Fibroblast of the aortic adventitia (primary cell): ENCODE results near the gene ELOVL7. TPM values are rescaled to one million over a fixed set of nuclear protein-coding genes. Genes with fewer than 3 reads are reported as not detected.
"Not testable (repeated sequence)": the region's sequence is repeated elsewhere in the genome, so short reads cannot be mapped to it uniquely, and the experiment has no call there.

Experiments used
- DNase-seq: peaks from one replicate; pipeline ENCODE4 v3.0.0-alpha.2; 2010; ENCODE audit warnings: low read depth
- H3K4me3 ChIP-seq: 2 replicates; pipeline ENCODE4 v1.5.1; 2011; ENCODE audit warnings: low read depth, mild to moderate bottlenecking, control low read depth, low read length, moderate library complexity
- total RNA-seq: library from RNA; depleted of rRNA; stranded (reverse); fragments of >200 nt; gene quantifications from 2 replicates; pipeline ENCODE4 v1.2.3, GENCODE V29; 2012; ENCODE audit warnings: low replicate concordance
- TF ChIP-seq, protein P1 (sequence below): IDR thresholded peaks from 2 replicates; pipeline ENCODE4 v1.5.1; 2011; ENCODE audit warnings: mild to moderate bottlenecking, low read length, control low read depth, inconsistent platforms; ENCODE audit not compliant: insufficient read depth

ELOVL7 gene
- total RNA-seq, 1 donor = 0.18 TPM

DNA sequence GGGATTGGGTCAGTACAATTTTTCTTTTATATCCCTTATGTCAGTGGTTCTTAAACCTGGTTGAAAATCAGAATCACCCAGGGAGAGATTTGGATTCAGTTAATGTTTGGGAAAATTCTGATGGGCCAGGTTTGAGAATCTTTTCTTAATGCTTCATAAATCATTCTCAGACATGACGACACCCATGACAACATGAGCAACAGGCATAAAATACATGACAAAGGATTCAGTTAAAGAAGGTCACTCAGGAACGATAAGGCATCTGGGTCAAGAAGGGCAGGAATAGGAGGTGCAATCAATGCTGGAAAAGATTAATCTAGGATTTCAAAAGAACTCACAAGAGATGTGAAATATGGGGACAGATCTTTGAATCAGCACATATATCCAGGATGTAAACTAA is 41.8 kb downstream of the ELOVL7 start:
- TF ChIP-seq, protein P1, sequence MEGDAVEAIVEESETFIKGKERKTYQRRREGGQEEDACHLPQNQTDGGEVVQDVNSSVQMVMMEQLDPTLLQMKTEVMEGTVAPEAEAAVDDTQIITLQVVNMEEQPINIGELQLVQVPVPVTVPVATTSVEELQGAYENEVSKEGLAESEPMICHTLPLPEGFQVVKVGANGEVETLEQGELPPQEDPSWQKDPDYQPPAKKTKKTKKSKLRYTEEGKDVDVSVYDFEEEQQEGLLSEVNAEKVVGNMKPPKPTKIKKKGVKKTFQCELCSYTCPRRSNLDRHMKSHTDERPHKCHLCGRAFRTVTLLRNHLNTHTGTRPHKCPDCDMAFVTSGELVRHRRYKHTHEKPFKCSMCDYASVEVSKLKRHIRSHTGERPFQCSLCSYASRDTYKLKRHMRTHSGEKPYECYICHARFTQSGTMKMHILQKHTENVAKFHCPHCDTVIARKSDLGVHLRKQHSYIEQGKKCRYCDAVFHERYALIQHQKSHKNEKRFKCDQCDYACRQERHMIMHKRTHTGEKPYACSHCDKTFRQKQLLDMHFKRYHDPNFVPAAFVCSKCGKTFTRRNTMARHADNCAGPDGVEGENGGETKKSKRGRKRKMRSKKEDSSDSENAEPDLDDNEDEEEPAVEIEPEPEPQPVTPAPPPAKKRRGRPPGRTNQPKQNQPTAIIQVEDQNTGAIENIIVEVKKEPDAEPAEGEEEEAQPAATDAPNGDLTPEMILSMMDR = no peak
- no peak for DNase-seq
- H3K4me3 ChIP-seq = no peak overlapping the region

DNA sequence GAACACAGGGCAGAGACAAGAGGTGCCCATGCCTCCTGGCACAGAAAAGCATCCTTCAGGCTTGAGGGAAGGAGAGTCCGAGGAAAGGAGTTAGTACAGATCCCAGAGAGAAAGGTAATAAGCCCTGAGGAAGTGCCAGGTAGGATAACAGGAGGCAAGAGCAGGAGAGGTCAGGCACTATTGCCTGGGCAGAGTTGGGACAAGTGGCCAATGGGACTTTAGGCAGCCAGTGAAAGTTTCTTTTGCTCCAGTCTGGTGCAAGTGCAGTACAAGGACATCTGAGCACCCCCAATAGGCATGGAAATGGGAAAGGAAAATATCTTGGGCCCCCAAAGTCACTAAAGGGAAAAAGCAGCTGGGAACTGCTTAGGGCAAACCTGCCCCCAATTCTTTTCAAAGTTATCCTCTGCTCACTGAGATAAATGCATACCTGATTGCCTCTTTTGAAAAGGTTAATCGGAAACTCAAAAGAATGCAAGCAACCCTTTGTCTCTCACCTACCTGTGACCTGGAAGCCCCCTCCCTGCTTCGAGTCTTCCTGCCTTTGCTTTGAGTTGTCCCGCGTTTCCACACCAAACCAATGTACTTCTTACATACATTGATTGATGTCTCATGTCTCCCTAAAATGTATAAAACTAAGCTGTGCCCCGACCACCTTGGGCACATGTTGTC is 46.5 kb downstream of the ELOVL7 start:
- no peak overlapping the region for H3K4me3 ChIP-seq
- DNase-seq = no peak
- TF ChIP-seq, protein P1 = no peak

DNA sequence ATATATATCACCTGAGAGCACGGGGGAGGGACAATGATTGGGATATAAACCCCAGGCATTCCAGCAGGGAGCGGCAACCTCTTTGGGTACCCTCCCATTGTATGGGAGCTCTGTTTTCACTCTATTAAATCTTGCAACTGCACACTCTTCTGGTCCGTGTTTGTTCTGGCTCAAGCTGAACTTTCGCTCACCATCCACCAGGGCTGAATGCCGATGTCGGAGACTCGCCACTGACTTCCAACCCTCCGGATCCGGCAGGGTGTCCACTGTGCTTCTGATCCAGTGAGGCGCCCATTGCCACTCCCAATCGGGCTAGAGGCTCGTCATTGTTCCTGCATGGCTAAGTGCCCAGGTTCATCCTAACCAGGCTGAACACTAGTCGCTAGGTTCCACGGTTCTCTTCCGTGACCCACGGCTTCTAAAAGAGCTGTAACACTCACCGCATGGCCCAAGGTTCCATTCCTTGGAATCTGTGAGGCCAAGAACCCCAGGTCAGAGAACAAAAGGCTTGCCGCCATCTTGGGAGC is 48.6 kb downstream of the ELOVL7 start:
- H3K4me3 ChIP-seq, DNase-seq: not testable (repeated sequence)

DNA sequence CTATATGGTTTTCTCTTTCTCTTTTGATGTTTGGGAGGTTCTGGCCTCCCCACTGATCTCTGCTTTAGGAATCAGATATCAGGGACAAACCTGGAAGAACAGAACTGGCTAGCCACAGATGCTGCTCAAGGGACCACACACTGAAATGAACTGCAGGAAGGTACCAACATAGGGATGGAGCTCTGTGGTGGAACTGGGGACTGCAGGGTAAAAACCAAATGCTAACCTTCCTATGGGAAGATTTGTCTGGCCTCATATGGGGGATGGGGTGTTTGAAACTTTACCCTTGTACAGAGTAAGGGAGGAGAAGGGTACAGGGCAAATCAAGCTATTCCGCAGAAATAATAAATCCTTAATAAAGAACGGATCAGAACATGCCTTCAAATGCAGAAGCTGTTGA is 49.4 kb downstream of the ELOVL7 start:
- H3K4me3 ChIP-seq = no peak overlapping the region
- TF ChIP-seq, protein P1 = no peak
- DNase-seq = no peak

DNA sequence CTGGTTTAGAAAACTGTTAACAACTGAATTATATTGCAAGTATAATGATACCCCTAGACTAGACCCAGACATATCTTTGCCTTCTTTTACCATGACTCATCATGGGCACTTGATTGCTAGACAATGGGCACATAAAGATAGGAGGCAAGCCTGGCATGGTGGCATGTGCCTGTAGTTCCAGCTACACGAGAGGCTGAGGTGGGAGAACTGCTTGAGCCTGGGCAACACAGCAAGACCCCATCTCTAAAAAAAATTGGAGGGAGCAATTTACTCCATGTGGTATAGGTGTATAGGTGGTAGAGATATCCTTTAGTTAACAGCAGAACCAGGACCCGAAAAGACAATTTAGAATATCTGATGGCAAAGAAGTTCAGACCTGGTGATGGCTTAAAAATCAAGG is 51.6 kb downstream of the ELOVL7 start:
- no peak overlapping the region for H3K4me3 ChIP-seq
- TF ChIP-seq, protein P1 = no peak
- no peak for DNase-seq

DNA sequence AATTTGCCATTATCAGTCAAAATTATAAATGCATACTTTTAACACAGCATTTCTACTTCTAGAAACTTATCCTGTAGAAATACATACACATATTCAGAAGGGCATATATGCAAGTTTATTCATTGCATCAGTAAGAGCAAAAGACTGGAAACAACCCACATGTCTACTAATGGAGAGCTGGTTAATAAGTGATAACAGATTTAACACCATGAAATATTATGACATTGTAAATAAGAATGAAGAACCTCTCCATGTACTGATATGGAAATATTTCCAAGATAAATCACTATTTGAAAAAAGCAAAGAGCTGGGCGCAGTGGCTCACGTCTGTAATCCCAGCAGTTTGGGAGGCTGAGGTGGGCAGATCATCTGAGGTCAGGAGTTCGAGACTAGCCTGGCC is 54.5 kb downstream of the ELOVL7 start:
- no peak overlapping the region for H3K4me3 ChIP-seq
- TF ChIP-seq, protein P1 = no peak
- DNase-seq = no peak

DNA sequence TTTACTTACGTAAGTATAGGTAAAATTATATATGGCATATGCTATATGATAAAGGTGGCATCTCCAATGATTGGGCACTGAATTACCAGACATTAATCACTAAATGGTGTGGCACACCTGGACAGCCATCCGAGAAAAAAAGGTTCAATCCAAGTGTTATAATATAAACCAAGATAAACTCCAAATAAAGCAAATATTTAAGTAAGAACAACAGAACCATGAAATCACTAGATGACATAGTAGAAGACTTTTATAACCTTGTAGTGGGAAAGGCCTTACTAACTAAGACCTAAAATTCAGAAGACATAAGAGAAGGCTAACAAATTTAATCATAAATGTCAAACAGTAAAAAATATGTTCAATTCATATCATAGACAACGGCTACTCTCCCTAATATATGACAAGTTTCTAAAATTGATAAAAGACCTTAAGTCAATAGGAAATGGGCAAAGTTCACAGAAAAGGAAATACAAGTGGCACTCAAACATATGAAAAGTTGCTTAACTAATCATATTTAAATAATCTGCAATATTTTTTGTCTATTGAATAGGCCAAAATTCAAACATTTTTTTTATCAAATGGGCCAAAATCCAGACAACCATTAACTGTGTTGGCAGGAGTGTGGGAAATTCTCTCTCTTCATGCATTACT is 55.1 kb downstream of the ELOVL7 start:
- no peak for DNase-seq
- H3K4me3 ChIP-seq = no peak overlapping the region
- TF ChIP-seq, protein P1 = no peak
